GM23248 (cell line): ENCODE measurements around the gene SEPTIN2. TPM values are rescaled to one million over a fixed set of nuclear protein-coding genes. Genes with fewer than 3 reads are reported as not detected.
A peak's percentile ranks its signal among the peaks of the same experiment; 100 is the strongest.
"Not testable (repeated sequence)": the region's sequence is repeated elsewhere in the genome, so short reads cannot be mapped to it uniquely, and the experiment has no call there.

Experiments used
- DNase-seq: peaks from one replicate; pipeline ENCODE4 v3.0.0-alpha.2; 2015
- H2AFZ ChIP-seq: fragments of 200-600 bp; sonication (generic); 2 replicates; pipeline ENCODE4 v1.6.1; 2016; ENCODE audit warnings: antibody characterized with exemption
- H3F3A ChIP-seq: fragments of 200-600 bp; sonication (generic); 2 replicates; pipeline ENCODE4 v1.6.1; 2016; ENCODE audit warnings: mild to moderate bottlenecking, antibody characterized with exemption, mixed run types; ENCODE audit not compliant: insufficient read depth
- H3K27ac ChIP-seq: fragments of 200-600 bp; sonication (generic); 2 replicates; pipeline ENCODE4 v1.5.1; 2016; ENCODE audit warnings: mild to moderate bottlenecking
- H3K27me3 ChIP-seq: fragments of 200-600 bp; sonication (generic); replicated peaks from 2 replicates; pipeline ENCODE4 v1.6.1; 2016; ENCODE audit warnings: mild to moderate bottlenecking; ENCODE audit not compliant: insufficient read depth
- H3K36me3 ChIP-seq: fragments of 200-600 bp; sonication (generic); 2 replicates; pipeline ENCODE4 v1.6.1; 2016; ENCODE audit warnings: low read depth, mild to moderate bottlenecking
- H3K4me1 ChIP-seq: fragments of 200-600 bp; sonication (generic); 2 replicates; pipeline ENCODE4 v1.6.1; 2016; ENCODE audit warnings: mild to moderate bottlenecking; ENCODE audit not compliant: insufficient read depth
- H3K4me2 ChIP-seq: fragments of 200-600 bp; sonication (generic); one replicate; pipeline ENCODE4 v1.6.1; 2016; ENCODE audit warnings: mild to moderate bottlenecking; ENCODE audit not compliant: unreplicated experiment
- H3K4me3 ChIP-seq: fragments of 200-600 bp; sonication (generic); 2 replicates; pipeline ENCODE4 v1.5.1; 2016; ENCODE audit warnings: mild to moderate bottlenecking
- H3K79me2 ChIP-seq: fragments of 200-600 bp; sonication (generic); 2 replicates; pipeline ENCODE4 v1.6.1; 2016; ENCODE audit warnings: mild to moderate bottlenecking; ENCODE audit not compliant: insufficient read depth
- H3K9ac ChIP-seq: fragments of 200-600 bp; sonication (generic); 2 replicates; pipeline ENCODE4 v1.6.1; 2016; ENCODE audit warnings: mild to moderate bottlenecking
- H3K9me2 ChIP-seq: fragments of 200-600 bp; sonication (generic); 2 replicates; pipeline ENCODE4 v1.6.1; 2016; ENCODE audit warnings: mixed run types, mild to moderate bottlenecking, moderate library complexity; ENCODE audit not compliant: insufficient read depth
- H3K9me3 ChIP-seq: fragments of 200-600 bp; sonication (generic); one replicate; pipeline ENCODE4 v1.6.1; 2017; ENCODE audit warnings: low read depth
- H4K20me1 ChIP-seq: fragments of 200-600 bp; sonication (generic); 2 replicates; pipeline ENCODE4 v1.6.0; 2016; ENCODE audit not compliant: insufficient read depth
- EZH2 ChIP-seq: fragments of 200-600 bp; sonication (generic); IDR thresholded peaks from 2 replicates; pipeline ENCODE4 v1.6.1; 2018; ENCODE audit warnings: antibody characterized with exemption, mild to moderate bottlenecking; ENCODE audit not compliant: insufficient read depth, poor library complexity, severe bottlenecking
- EZH2phosphoT487 ChIP-seq: fragments of 200-600 bp; sonication (generic); IDR thresholded peaks from 2 replicates; pipeline ENCODE4 v1.6.1; 2018; ENCODE audit warnings: antibody characterized with exemption, moderate library complexity, mild to moderate bottlenecking, low read depth; ENCODE audit not compliant: insufficient read depth
- WGBS, 2 experiments: methylation state at CpG; one replicate each; pipeline ENCODE4 v1.1.6; 2015 to 2017; ENCODE audit warnings: low lambda C conversion rate in 2 of 2, low coverage in 1 of 2; ENCODE audit errors: missing lambda C conversion rate in 2 of 2; 5-methylcytosine and 5-hydroxymethylcytosine counted together
- in situ Hi-C: fragments of 300-500 bp; cut with MboI; formaldehyde crosslinking; loops from 2 replicates; pipeline ENCODE4 v1.15.0; 2020
- polyA plus RNA-seq: library from polyadenylated mRNA; unstranded; fragments of >200 nt; fragmentation: Nextera tagmentation; extraction: Ambion mirVana; gene quantifications from 2 replicates; pipeline ENCODE4 v1.2.1, GENCODE V29; 2016
- total RNA-seq: library from RNA; depleted of rRNA; stranded (reverse); fragments of >200 nt; shearing (Covaris generic); gene quantifications from 2 replicates; pipeline ENCODE4 v1.2.3, GENCODE V29; 2014

SEPTIN2 gene
- total and polyA plus RNA-seq, 2 experiments from 2014 or later: 499 to 512 TPM

DNA sequence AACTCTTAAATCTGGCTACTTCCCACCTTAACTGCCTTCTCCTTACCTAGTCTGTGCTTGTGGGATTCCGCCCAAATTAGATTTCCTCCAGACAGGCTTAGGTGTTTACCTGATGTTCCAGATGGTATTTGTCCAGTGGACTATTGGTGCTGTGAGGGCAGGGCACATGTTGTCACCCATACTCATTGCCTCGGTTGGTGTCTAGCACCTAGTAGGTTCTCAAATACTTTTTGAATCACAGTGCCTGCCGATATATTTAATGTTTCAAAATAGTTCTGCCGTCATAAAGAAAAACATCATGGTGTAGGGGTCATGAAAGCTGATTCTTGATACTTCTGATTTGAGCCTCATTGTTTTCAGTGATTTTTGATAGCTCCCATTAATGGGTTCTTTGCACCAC, 1.1 kb downstream of the SEPTIN2 start:
- H3K36me3 ChIP-seq: no peaks in the 10 kb centered on the region
- H2AFZ ChIP-seq: no peak overlapping the region
- TF ChIP-seq EZH2: no peak
- no peak for TF ChIP-seq EZH2phosphoT487
- peaks cover 20% of the 10 kb centered on the region for H3F3A ChIP-seq
- H3K4me1 ChIP-seq: peaks cover 62% of the 10 kb centered on the region
- 1% methylated on average over 4 of the region's 4 CpGs for WGBS, 2 experiments
- H3K27me3 ChIP-seq: no peaks in the 10 kb centered on the region
- H4K20me1 ChIP-seq: peaks cover 39% of the 10 kb centered on the region
- H3K4me2 ChIP-seq: peak overlapping the region; percentile 96
- peaks cover 90% of the 10 kb centered on the region for H3K79me2 ChIP-seq
- H3K9me3 ChIP-seq: no peaks in the 10 kb centered on the region
- H3K9ac ChIP-seq: peak overlapping the region; percentile 97
- DNase-seq: peak; percentile 23
- no peaks in the 10 kb centered on the region for H3K9me2 ChIP-seq
- peak overlapping the region; percentile 89 for H3K27ac ChIP-seq
- peak overlapping the region; percentile 95 for H3K4me3 ChIP-seq
- in situ Hi-C loops: no loop called here

DNA sequence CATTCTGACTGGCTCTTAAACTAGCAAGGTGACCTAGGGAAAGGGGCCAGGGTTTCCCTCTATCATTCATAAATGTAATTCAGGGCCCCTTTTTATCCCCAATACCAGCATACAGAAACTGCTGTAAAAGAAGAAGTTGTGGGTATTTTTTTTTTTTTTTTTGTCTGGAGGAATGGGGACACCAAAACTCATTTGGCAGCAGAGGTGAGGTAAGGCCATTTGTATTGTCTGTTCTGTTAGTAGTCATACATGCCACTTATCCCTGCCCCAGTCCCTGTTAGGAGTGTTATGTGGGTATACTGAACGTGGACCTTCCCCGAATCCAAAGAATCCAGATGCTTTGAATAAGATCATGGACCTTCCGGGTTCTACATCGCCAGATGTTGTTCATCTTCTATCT, 1.7 kb downstream of the SEPTIN2 start:
- Histone ChIP-seq H3K4me3 (peak overlapping the region; percentile 95), H3F3A (peaks cover 15% of the 10 kb centered on the region), H3K4me1 (peaks cover 59% of the 10 kb centered on the region), H3K36me3 (no peaks in the 10 kb centered on the region), H2AFZ (no peak overlapping the region), H3K79me2 (peaks cover 90% of the 10 kb centered on the region), H3K9me2 (no peaks in the 10 kb centered on the region), H3K4me2 (peak overlapping the region; percentile 96), H4K20me1 (peaks cover 40% of the 10 kb centered on the region), H3K27me3 (no peaks in the 10 kb centered on the region), H3K27ac (peak overlapping the region; percentile 89; the same call in 1 of the 2 replicates), H3K9me3 (no peaks in the 10 kb centered on the region), H3K9ac (peak overlapping the region; percentile 97)
- WGBS, 2 experiments: 3 to 9% methylated on average over 4 of the region's 4 CpGs
- in situ Hi-C loops: no loop called here
- peak; percentile 40 for DNase-seq
- TF ChIP-seq EZH2: no peak

GRCh38 chr2:241318830-241319229, 3.1 kb downstream of the SEPTIN2 start:
- in situ Hi-C loops, H2AFZ ChIP-seq, H3K9me2 ChIP-seq, H3K9me3 ChIP-seq, DNase-seq, H3K36me3 ChIP-seq, H3K27ac ChIP-seq, H3K27me3 ChIP-seq: not testable (repeated sequence)
- 82 to 87% methylated on average over 6 of the region's 6 CpGs for WGBS, 2 experiments
- Histone ChIP-seq H4K20me1 (peaks cover 46% of the 10 kb centered on the region), H3K4me3 (peak overlapping the region; percentile 95), H3F3A (peaks cover 12% of the 10 kb centered on the region), H3K79me2 (peaks cover 90% of the 10 kb centered on the region), H3K4me2 (peak overlapping the region; percentile 96), H3K9ac (peak overlapping the region; percentile 97; the same call in 1 of the 2 replicates), H3K4me1 (peaks cover 61% of the 10 kb centered on the region)

- no peak overlapping the region for H3K27ac ChIP-seq
- 0 out of 2 replicates have a peak overlapping the region, but pooled peaks have one; percentile 22 for H3K4me3 ChIP-seq
- no peak overlapping the region for H2AFZ ChIP-seq
- H3K4me1 ChIP-seq: peaks cover 68% of the 10 kb centered on the region
- H3K4me2 ChIP-seq: no peak overlapping the region
- H3K27me3 ChIP-seq: no peaks in the 10 kb centered on the region
- peaks cover 9% of the 10 kb centered on the region for H3K36me3 ChIP-seq
- H3K9me2 ChIP-seq: no peaks in the 10 kb centered on the region
- peaks cover 19% of the 10 kb centered on the region for H3F3A ChIP-seq
- no peaks in the 10 kb centered on the region for H3K9me3 ChIP-seq
- no peak for DNase-seq
- WGBS, 2 experiments: 91 to 96% methylated on average over 8 of the region's 8 CpGs
- H4K20me1 ChIP-seq: peaks cover 50% of the 10 kb centered on the region
- H3K9ac ChIP-seq: peak overlapping the region; percentile 19
- H3K79me2 ChIP-seq: peaks cover 96% of the 10 kb centered on the region
- no peak for TF ChIP-seq EZH2phosphoT487
- TF ChIP-seq EZH2: no peak
- in situ Hi-C loops: no loop called here
Measured at GRCh38 chr2:241320394-241320793, 4.7 kb downstream of the SEPTIN2 start.

DNA sequence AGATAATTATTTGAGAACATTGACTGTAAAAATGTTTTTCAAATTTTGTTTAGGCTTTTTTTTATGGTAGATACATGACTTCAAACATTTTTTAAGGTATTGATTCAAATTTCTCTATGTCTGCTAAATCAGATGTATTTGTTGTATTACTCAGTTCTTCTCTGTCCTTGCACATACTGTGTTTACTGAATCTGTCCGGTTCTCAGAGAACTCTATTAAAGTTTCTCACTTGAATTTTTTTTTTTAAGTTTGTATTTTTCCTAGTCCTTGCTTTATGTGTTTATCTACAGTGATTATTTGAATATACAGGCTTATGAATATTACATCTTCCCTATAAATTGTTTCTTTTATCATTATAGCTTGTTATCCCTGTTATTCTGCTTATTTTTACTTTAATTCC, 5.3 kb downstream of the SEPTIN2 start:
- Histone ChIP-seq H3K9me2 (no peaks in the 10 kb centered on the region), H4K20me1 (peaks cover 50% of the 10 kb centered on the region), H3K27ac (no peak overlapping the region), H2AFZ (no peak overlapping the region), H3K9me3 (no peaks in the 10 kb centered on the region), H3K36me3 (peaks cover 16% of the 10 kb centered on the region), H3K4me1 (peaks cover 68% of the 10 kb centered on the region), H3K4me2 (peak overlapping the region; percentile 45), H3K79me2 (peaks cover 100% of the 10 kb centered on the region), H3K4me3 (peak overlapping the region; percentile 22), H3F3A (peaks cover 21% of the 10 kb centered on the region), H3K27me3 (no peaks in the 10 kb centered on the region), H3K9ac (peak overlapping the region; percentile 19)
- TF ChIP-seq EZH2phosphoT487: no peak
- 5 to 6% methylated on average over 1 of the region's 1 CpG for WGBS, 2 experiments
- DNase-seq: no peak
- in situ Hi-C loops: no loop called here
